K562 (cell line): ENCODE measurements around the gene TIMM10. TPM values are rescaled to one million over a fixed set of nuclear protein-coding genes. Genes with fewer than 3 reads are reported as not detected.

Experiments used
- ADNP ChIP-seq: fragments of 200-800 bp; sonication (Bioruptor generic); IDR thresholded peaks from 2 replicates; pipeline ENCODE4 v1.6.1; 2016; ENCODE audit warnings: missing genetic modification characterization, missing compliant biosample characterization
- CLOCK ChIP-seq: fragments of 250-450 bp; sonication (Bioruptor Pico); IDR thresholded peaks from 2 replicates; pipeline ENCODE4 v1.4.0; 2020; ENCODE audit warnings: mild to moderate bottlenecking, moderate library complexity, borderline replicate concordance
- CREBBP ChIP-seq: IDR thresholded peaks from one replicate; pipeline ENCODE4 v1.6.1; 2012; ENCODE audit warnings: low read depth, mild to moderate bottlenecking, control low read depth, inconsistent platforms, low read length
- DEAF1 ChIP-seq: fragments of 450-650 bp; formaldehyde crosslinking; IDR thresholded peaks from 2 replicates; pipeline ENCODE4 v1.4.0; 2020; ENCODE audit warnings: mild to moderate bottlenecking, moderate library complexity
- HDAC6 ChIP-seq: IDR thresholded peaks from 2 replicates; pipeline ENCODE4 v1.6.1; 2012; ENCODE audit warnings: low read depth, mild to moderate bottlenecking, control low read depth, inconsistent platforms, low read length, moderate library complexity
- IFI16 ChIP-seq: fragments of 250-450 bp; sonication (Bioruptor Pico); IDR thresholded peaks from 2 replicates; pipeline ENCODE4 v2.1.2; 2022; ENCODE audit warnings: mild to moderate bottlenecking, inconsistent platforms
- KAT7 ChIP-seq: sonication (generic); formaldehyde crosslinking; IDR thresholded peaks from 2 replicates; pipeline ENCODE4 v1.8.0; 2022; ENCODE audit warnings: missing genetic modification reagents, mild to moderate bottlenecking, borderline replicate concordance
- NCOA6 ChIP-seq: fragments of 450-650 bp; IDR thresholded peaks from 2 replicates; pipeline ENCODE4 v1.6.1; 2017; ENCODE audit warnings: mild to moderate bottlenecking
- NFYB ChIP-seq: IDR thresholded peaks from 2 replicates; pipeline ENCODE4 v1.6.1; 2011; ENCODE audit warnings: mild to moderate bottlenecking, moderate library complexity; ENCODE audit not compliant: insufficient read length; ENCODE audit errors: extremely low read depth
- NKRF ChIP-seq: fragments of 450-650 bp; IDR thresholded peaks from 2 replicates; pipeline ENCODE4 v1.6.1; 2016; ENCODE audit warnings: borderline replicate concordance
- NR1H2 ChIP-seq: sonication (generic); formaldehyde crosslinking; IDR thresholded peaks from 2 replicates; pipeline ENCODE4 v1.4.0; 2020; ENCODE audit warnings: mild to moderate bottlenecking, missing genetic modification reagents
- PHB2 ChIP-seq: fragments of 450-650 bp; IDR thresholded peaks from 2 replicates; pipeline ENCODE4 v1.6.1; 2017; ENCODE audit warnings: low read depth
- SMARCC2 ChIP-seq: fragments of 450-650 bp; IDR thresholded peaks from 2 replicates; pipeline ENCODE4 v1.6.1; 2017; ENCODE audit warnings: antibody characterized with exemption, moderate library complexity, mild to moderate bottlenecking, low read depth
- TBP ChIP-seq: optimal IDR thresholded peaks from 2 replicates; pipeline ENCODE3; 2011; ENCODE audit warnings: low read depth, low read length, improper control_type of control experiment
- TCFL5 ChIP-seq: fragments of 250-450 bp; sonication (Bioruptor Pico); conservative IDR thresholded peaks from 2 replicates; pipeline ENCODE4 v1.6.1; 2021; ENCODE audit warnings: mild to moderate bottlenecking, moderate library complexity, matching md5 sums
- WHSC1 ChIP-seq: IDR thresholded peaks from one replicate; pipeline ENCODE4 v1.6.1; 2012; ENCODE audit warnings: low read length, control low read depth, inconsistent platforms
- ZNF12 ChIP-seq: sonication (generic); formaldehyde crosslinking; IDR thresholded peaks from 2 replicates; pipeline ENCODE4 v1.4.0; 2020; ENCODE audit warnings: mild to moderate bottlenecking, missing genetic modification reagents
- ZNF217 ChIP-seq: sonication (generic); formaldehyde crosslinking; IDR thresholded peaks from 2 replicates; pipeline ENCODE4 v1.8.0; 2022; ENCODE audit warnings: mild to moderate bottlenecking, missing genetic modification reagents
- ZNF780A ChIP-seq: fragments of 250-450 bp; sonication (Bioruptor Pico); IDR thresholded peaks from 2 replicates; pipeline ENCODE4 v1.5.0; 2021; ENCODE audit warnings: mild to moderate bottlenecking
- polyA plus RNA-seq, 8 experiments: library from polyadenylated mRNA; depleted of rRNA in 4 of 8; stranded (reverse) in 5 of 8; unstranded in 3 of 8; fragments of >200 nt; fragmentation: Nextera tagmentation in 2 of 8; fragmentation: Illumina TruSeq in 1 of 8; extraction: Ambion mirVana in 2 of 8; extraction: Trizol in 1 of 8; gene quantifications; 2 replicates each; pipeline versions ENCODE4 v1.2.1 to v1.2.3, GENCODE V29; 2011 to 2014; ENCODE audit warnings: inconsistent platforms in 1 of 8, missing spikeins in 1 of 8
- total RNA-seq, 7 experiments: library from RNA; depleted of rRNA in 6 of 7; stranded (reverse); fragments of >200 nt in 6 of 7; fragmentation: Illumina TruSeq in 2 of 7; extraction: Trizol in 2 of 7; gene quantifications; 2 replicates each; pipeline versions ENCODE4 v1.2.1 to v1.2.3, GENCODE V29; 2011 to 2021; ENCODE audit warnings: low replicate concordance in 1 of 7
- TF ChIP-seq, protein P1 (sequence below): fragments of 250-450 bp; sonication (Bioruptor Pico); IDR thresholded peaks from 2 replicates; pipeline ENCODE4 v1.4.0; 2020; ENCODE audit warnings: mild to moderate bottlenecking, moderate library complexity
- TF ChIP-seq, protein P2 (sequence below): fragments of 200-800 bp; sonication (Bioruptor generic); IDR thresholded peaks from 2 replicates; pipeline ENCODE4 v1.6.1; 2017; ENCODE audit warnings: missing genetic modification characterization, missing compliant biosample characterization

Gene TIMM10
- total and polyA plus RNA-seq, 9 of the 15 experiments (the other 6 are each of a cell fraction or from before 2014, with no cell fraction given): 109 to 553 (median 172) TPM

GRCh38 chr11:57530215-57530595, 349 bp downstream of the TIMM10 start (continued):
- TF ChIP-seq IFI16 (CRISPR knock-in tag): no peak
- TF ChIP-seq ADNP (tag): peak; percentile 96
- peak; percentile 24; the same call in 1 of the 2 replicates for TF ChIP-seq ZNF12 (CRISPR knock-in tag)
- TF ChIP-seq, protein P1, sequence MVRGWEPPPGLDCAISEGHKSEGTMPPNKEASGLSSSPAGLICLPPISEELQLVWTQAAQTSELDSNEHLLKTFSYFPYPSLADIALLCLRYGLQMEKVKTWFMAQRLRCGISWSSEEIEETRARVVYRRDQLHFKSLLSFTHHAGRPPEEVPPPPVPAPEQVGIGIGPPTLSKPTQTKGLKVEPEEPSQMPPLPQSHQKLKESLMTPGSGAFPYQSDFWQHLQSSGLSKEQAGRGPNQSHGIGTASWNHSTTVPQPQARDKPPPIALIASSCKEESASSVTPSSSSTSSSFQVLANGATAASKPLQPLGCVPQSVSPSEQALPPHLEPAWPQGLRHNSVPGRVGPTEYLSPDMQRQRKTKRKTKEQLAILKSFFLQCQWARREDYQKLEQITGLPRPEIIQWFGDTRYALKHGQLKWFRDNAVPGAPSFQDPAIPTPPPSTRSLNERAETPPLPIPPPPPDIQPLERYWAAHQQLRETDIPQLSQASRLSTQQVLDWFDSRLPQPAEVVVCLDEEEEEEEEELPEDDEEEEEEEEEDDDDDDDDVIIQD (CRISPR knock-in tag): no peak
- TF ChIP-seq NCOA6: no peak
- no peak for TF ChIP-seq CLOCK
- no peak for TF ChIP-seq KAT7
- TF ChIP-seq HDAC6: no peak
- TF ChIP-seq ZNF217: no peak
- TF ChIP-seq PHB2: 0 out of 2 replicates have a peak, but pooled peaks have one; percentile 29
- no peak for TF ChIP-seq DEAF1 (CRISPR knock-in tag)
- no peak for TF ChIP-seq CREBBP
- TF ChIP-seq, protein P2, sequence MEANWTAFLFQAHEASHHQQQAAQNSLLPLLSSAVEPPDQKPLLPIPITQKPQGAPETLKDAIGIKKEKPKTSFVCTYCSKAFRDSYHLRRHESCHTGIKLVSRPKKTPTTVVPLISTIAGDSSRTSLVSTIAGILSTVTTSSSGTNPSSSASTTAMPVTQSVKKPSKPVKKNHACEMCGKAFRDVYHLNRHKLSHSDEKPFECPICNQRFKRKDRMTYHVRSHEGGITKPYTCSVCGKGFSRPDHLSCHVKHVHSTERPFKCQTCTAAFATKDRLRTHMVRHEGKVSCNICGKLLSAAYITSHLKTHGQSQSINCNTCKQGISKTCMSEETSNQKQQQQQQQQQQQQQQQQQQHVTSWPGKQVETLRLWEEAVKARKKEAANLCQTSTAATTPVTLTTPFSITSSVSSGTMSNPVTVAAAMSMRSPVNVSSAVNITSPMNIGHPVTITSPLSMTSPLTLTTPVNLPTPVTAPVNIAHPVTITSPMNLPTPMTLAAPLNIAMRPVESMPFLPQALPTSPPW (CRISPR knock-in tag): no peak
- no peak for TF ChIP-seq ZNF780A
- no peak for TF ChIP-seq NR1H2 (CRISPR knock-in tag)
- TF ChIP-seq TCFL5 (CRISPR knock-in tag): no peak
- TF ChIP-seq NKRF: no peak
- no peak for TF ChIP-seq NFYB
- TF ChIP-seq SMARCC2: no peak
- no peak for TF ChIP-seq TBP
- TF ChIP-seq WHSC1: no peak
